SK-N-MC (cell line): ENCODE measurements around the gene FAM3A.
"Not testable (repeated sequence)": the region's sequence is repeated elsewhere in the genome, so short reads cannot be mapped to it uniquely, and the experiment has no call there.

Experiments used
- DNase-seq: peaks from one replicate; pipeline ENCODE4 v3.0.0-alpha.2; 2011; ENCODE audit warnings: low read depth, low spot score
- H3K27ac ChIP-seq: fragments of 200-600 bp; sonication (generic); 2 replicates; pipeline ENCODE4 v1.5.1; 2016; ENCODE audit warnings: mixed run types
- H3K36me3 ChIP-seq: fragments of 200-600 bp; sonication (generic); 2 replicates; pipeline ENCODE4 v1.6.1; 2017; ENCODE audit warnings: antibody characterized with exemption, low read length, mixed read lengths; ENCODE audit not compliant: insufficient read depth
- H3K4me3 ChIP-seq: fragments of 200-600 bp; sonication (generic); 2 replicates; pipeline ENCODE4 v1.5.1; 2016
- H3K9ac ChIP-seq: fragments of 200-600 bp; sonication (generic); 2 replicates; pipeline ENCODE4 v1.8.0; 2017; ENCODE audit warnings: mixed run types, mixed read lengths; ENCODE audit not compliant: insufficient read length
- H3K9me3 ChIP-seq: fragments of 200-600 bp; sonication (generic); 2 replicates; pipeline ENCODE4 v1.6.1; 2017; ENCODE audit warnings: low read depth, mild to moderate bottlenecking, antibody characterized with exemption, low read length, moderate library complexity, mixed read lengths
- EZH2 ChIP-seq: fragments of 200-600 bp; sonication (generic); IDR thresholded peaks from one replicate; pipeline ENCODE4 v1.6.1; 2017; ENCODE audit warnings: antibody characterized with exemption
- FOXP2 ChIP-seq: optimal IDR thresholded peaks from 2 replicates; pipeline ENCODE3; 2011; ENCODE audit warnings: mild to moderate bottlenecking, moderate library complexity; ENCODE audit not compliant: insufficient read depth; ENCODE audit errors: extremely low read length, control extremely low read depth
- POLR2AphosphoS5 ChIP-seq: IDR thresholded peaks from 2 replicates; pipeline ENCODE4 v1.6.1; 2012; ENCODE audit warnings: mild to moderate bottlenecking, low read depth, low read length, borderline replicate concordance

Gene FAM3A

GRCh38 chrX:154511761-154512160, 4.3 kb downstream of the FAM3A start:
- Histone ChIP-seq H3K4me3 (no peak overlapping the region), H3K36me3 (no peaks in the 10 kb centered on the region), H3K27ac (no peak overlapping the region), H3K9ac (no peak overlapping the region), H3K9me3 (no peaks in the 10 kb centered on the region)
- DNase-seq: no peak
- TF ChIP-seq FOXP2: no peak
- no peak for TF ChIP-seq POLR2AphosphoS5
- no peak for TF ChIP-seq EZH2

- Histone ChIP-seq H3K27ac (no peak overlapping the region), H3K9me3 (no peaks in the 10 kb centered on the region), H3K4me3 (no peak overlapping the region), H3K9ac (no peak overlapping the region), H3K36me3 (no peaks in the 10 kb centered on the region)
- no peak for DNase-seq
- no peak for TF ChIP-seq FOXP2
- TF ChIP-seq EZH2: no peak
- no peak for TF ChIP-seq POLR2AphosphoS5
These were observed 6.6 kb downstream of the FAM3A start for GRCh38 chrX:154509455-154509854.

- TF ChIP-seq POLR2AphosphoS5: no peak
- no peak for TF ChIP-seq FOXP2
- no peak for TF ChIP-seq EZH2
- Histone ChIP-seq H3K9ac (no peak overlapping the region), H3K4me3 (no peak overlapping the region), H3K36me3 (no peaks in the 10 kb centered on the region), H3K9me3 (no peaks in the 10 kb centered on the region), H3K27ac (no peak overlapping the region)
- DNase-seq: no peak
These were observed 7.7 kb downstream of the FAM3A start for GRCh38 chrX:154508384-154508745.

DNA sequence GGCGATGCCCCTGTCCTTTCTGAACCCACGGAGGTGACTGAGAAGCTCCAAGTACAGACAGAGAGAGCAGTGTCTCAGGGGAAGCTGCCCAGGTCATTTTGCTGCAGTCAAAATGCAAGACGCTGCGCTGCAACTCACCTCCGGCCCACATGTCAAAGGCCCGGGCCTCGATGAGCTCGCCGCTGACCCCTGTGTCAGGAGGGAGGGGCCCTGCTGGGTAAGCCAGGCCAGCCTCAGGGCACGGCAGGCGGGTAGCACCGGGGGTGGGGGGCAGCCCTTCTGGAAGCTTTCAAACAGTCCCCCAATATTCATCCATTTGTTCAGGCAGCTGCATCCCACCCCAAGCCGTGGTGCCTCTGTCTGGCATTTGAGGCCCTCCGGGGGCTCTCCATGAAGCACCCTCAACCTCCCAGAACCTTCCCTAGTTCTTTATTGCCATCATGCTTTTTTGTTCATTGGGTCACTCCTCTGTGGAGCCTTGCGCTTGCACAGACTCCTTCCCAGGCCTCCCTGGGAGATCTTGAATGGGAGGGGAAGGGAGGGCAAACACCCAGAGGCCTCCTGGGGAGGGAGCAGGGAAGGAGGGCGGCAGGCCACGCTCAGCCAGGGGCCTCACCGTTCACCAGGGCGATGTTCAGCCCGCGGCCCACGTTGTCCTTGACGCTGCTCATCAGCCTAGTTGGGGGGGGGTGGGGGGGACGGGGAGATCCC, 8.2 kb downstream of the FAM3A start:
- Histone ChIP-seq H3K9ac (no peak overlapping the region), H3K9me3 (no peaks in the 10 kb centered on the region), H3K4me3 (no peak overlapping the region), H3K36me3 (no peaks in the 10 kb centered on the region), H3K27ac (no peak overlapping the region)
- no peak for DNase-seq
- no peak for TF ChIP-seq FOXP2
- no peak for TF ChIP-seq POLR2AphosphoS5
- no peak for TF ChIP-seq EZH2

- Histone ChIP-seq H3K4me3 (no peak overlapping the region), H3K9me3 (no peaks in the 10 kb centered on the region), H3K27ac (no peak overlapping the region), H3K9ac (no peak overlapping the region), H3K36me3 (no peaks in the 10 kb centered on the region)
- no peak for TF ChIP-seq FOXP2
- no peak for TF ChIP-seq POLR2AphosphoS5
- no peak for TF ChIP-seq EZH2
- no peak for DNase-seq
These were observed 9.3 kb downstream of the FAM3A start for GRCh38 chrX:154506483-154507332.

GRCh38 chrX:154505734-154506133, 10.3 kb downstream of the FAM3A start:
- DNase-seq: no peak
- no peak for TF ChIP-seq POLR2AphosphoS5
- no peak for TF ChIP-seq FOXP2
- no peak for TF ChIP-seq EZH2
- Histone ChIP-seq H3K9me3 (no peaks in the 10 kb centered on the region), H3K9ac (no peak overlapping the region), H3K36me3 (no peaks in the 10 kb centered on the region), H3K4me3 (no peak overlapping the region), H3K27ac (no peak overlapping the region)

DNA sequence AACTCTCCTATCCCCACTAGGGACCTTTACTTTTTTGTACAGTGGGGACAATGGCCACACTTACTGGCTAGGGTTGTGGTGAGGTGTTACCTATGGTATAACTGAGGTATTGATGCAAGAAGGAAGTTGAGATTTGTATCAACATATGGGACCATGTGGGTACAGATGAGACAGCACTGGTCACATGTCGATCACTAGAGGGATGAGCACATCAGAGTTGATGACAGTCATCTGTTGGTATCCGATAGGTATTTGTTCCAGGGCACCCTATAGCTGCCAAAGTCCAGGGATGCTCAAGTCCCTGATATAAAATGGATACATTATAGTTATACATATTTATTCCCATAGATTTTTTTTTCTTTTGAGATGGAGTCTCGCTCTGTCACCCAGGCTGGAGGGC, 13.0 kb downstream of the FAM3A start:
- H3K36me3 ChIP-seq: no peaks in the 10 kb centered on the region
- H3K4me3 ChIP-seq: no peak overlapping the region
- H3K27ac ChIP-seq: no peak overlapping the region
- TF ChIP-seq FOXP2 (no peak), EZH2 (no peak), POLR2AphosphoS5 (no peak)
- DNase-seq: no peak
- H3K9me3 ChIP-seq: no peaks in the 10 kb centered on the region
- no peak overlapping the region for H3K9ac ChIP-seq

DNA sequence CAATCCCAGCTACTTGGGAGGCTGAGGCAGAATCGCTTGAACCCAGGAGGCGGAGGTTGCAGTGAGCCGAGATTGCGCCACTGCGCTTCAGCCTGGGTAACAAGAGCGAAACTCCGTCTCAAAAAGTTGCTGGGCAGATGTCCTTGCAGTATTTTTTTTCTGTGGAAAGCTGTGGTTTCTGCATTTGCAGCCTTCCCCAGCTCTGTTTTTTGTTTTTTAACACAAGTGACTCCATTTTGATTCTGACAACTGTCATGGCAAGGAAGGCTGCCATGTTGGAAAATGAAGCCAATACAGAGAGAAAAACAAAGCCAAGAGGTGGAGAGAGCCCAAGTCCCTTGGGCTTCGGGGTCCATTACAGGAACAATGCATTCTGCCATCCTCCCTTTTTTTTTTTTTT, 13.9 kb downstream of the FAM3A start:
- TF ChIP-seq FOXP2 (no peak), EZH2 (no peak), POLR2AphosphoS5 (no peak)
- Histone ChIP-seq H3K27ac (no peak overlapping the region), H3K36me3 (no peaks in the 10 kb centered on the region), H3K9ac (no peak overlapping the region), H3K9me3 (no peaks in the 10 kb centered on the region), H3K4me3 (no peak overlapping the region)
- DNase-seq: no peak

DNA sequence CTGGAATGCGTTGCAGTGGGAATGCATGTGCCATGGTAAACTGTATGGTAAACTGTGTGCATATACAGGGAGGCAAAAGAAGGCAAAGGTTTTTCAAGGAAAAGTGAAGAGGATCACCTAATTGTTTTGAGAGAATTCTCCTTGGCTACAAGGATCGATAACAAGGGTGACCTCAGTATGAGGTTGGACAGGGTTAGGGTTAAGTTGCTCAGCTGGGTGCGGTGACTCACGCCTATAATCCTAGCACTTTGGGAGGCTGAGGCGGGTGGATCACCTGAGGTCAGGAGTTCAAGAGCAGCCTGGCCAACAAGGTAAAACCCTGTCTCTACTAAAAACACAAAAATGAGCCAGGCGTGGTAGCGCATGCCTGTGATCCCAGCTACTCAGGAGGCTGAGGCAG, 14.6 kb downstream of the FAM3A start:
- DNase-seq, H3K27ac ChIP-seq, H3K9ac ChIP-seq, H3K36me3 ChIP-seq, H3K4me3 ChIP-seq, H3K9me3 ChIP-seq: not testable (repeated sequence)

DNA sequence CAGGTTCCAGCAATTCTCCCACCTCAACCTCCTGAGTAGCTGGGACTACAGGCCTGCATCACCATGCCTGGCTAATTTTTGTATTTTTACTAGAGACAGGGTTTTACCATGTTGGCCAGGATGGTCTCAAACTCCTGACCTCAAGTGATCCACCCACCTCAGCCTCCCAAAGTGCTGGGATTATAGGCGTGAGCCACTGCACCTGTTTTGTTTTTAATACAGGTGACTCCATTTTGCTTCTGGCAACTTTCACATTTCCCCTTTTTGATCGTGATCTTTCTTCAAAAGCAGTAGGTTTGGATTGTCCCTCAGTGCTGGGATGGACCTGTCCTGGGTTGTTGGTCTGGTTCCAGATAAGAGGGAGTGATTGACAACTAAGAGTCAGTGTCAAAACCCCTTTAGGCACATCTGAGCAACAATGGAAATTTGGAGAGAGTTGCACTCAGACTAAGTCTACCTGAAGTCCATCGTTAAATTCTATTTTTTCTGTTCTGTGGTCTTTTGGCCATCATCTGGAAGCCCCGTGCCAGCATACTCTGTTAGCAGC, 19.4 kb downstream of the FAM3A start:
- not testable (repeated sequence) for H3K9ac ChIP-seq, H3K36me3 ChIP-seq, H3K9me3 ChIP-seq, DNase-seq, H3K27ac ChIP-seq, H3K4me3 ChIP-seq
